ENCODE data around the gene C1orf122. TPM values are rescaled to one million over a fixed set of nuclear protein-coding genes. Genes with fewer than 3 reads are reported as not detected.

Gene C1orf122
- total RNA-seq (10 to 100 TPM; 37.8 to 53.0 (median 46.0) TPM), polyA plus RNA-seq (10 to 100 TPM; 45.9 to 48.1 TPM)
- long read RNA-seq, donor 1, transcript C1orf122-204 (3 exons, 1,234 nt), result minor isoform, 6 of 44 reads
- long read RNA-seq, donor 1, transcript C1orf122-202 (2 exons, 2,229 nt), result minor isoform, 9 of 44 reads
- long read RNA-seq, donor 1, transcript C1orf122-201 (3 exons, 973 nt), result major isoform, 23 of 44 reads
- long read RNA-seq, donor 1, partial matches to known transcripts, result 5 of 44 reads
- long read RNA-seq, donor 1, other reads (novel, unspliced or antisense), result 1 of 44 reads
- long read RNA-seq, donor 2, transcript C1orf122-202 (2 exons, 2,229 nt), result minor isoform, 10 of 50 reads
- long read RNA-seq, donor 2, transcript C1orf122-204 (3 exons, 1,234 nt), result minor isoform, 7 of 50 reads
- long read RNA-seq, donor 2, transcript C1orf122-201 (3 exons, 973 nt), result major isoform, 28 of 50 reads
- long read RNA-seq, donor 2, partial matches to known transcripts, result 5 of 50 reads
- long read RNA-seq, donor 2, other reads (novel, unspliced or antisense), result 0 of 50 reads
- long read RNA-seq, donor 3, partial matches to known transcripts, result 0 of 2 reads
- long read RNA-seq, donor 3, other reads (novel, unspliced or antisense), result 0 of 2 reads

DNA sequence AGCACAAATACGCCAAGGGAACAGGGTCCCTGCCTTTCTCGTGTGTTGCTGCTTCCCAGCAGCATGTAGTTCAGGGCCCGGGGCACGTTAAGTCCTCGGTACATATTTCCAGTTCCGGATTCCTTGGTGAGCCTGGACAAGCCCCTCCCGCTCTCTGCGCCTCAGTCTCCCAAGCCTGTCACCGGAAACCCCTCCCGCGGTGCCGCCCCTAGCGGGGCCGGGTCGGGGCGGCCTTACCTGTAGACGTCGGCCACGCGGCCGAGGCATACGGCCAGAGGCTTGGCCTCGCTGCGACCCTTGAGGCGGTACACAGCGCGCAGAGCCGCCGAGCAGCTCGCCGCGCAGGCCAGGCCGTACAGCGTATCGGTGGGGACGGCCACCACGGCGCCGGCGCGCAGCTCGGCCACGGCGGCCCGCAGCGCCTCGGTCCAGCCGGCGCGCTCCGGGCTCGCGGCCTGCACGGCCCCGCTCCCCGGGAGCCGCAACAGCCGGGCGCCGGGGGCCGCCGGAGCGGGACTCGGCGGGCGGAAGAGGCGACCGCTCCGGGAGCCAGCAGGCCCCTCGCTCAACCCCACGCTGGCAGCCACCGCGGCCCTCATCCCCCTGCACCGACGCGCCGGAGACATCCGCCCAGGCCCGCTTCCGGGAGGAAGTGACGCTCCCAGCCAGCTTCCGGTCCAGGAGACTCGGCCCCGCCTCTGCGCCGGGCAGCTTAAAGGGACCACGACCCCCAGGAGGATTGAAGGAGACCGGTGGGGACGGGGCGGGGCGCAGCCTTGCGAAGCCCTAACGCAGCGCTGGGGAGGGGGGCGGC, at the start of gene C1orf122, which contains the start of gene YRDC:
TSS of gene C1orf122 (plus strand) at position 236 of the 814 bp plus-strand sequence. CDS start 615 bp downstream, outside the sequence.
TSS of gene YRDC (minus strand) at position 654 of the 814 bp plus-strand sequence. CDS start at position 626, 28 bp downstream.
- peak within 1 kb of the TSS; percentile 76 to 99 (median 96) for H3K27ac ChIP-seq
- TF ChIP-seq, protein P1, sequence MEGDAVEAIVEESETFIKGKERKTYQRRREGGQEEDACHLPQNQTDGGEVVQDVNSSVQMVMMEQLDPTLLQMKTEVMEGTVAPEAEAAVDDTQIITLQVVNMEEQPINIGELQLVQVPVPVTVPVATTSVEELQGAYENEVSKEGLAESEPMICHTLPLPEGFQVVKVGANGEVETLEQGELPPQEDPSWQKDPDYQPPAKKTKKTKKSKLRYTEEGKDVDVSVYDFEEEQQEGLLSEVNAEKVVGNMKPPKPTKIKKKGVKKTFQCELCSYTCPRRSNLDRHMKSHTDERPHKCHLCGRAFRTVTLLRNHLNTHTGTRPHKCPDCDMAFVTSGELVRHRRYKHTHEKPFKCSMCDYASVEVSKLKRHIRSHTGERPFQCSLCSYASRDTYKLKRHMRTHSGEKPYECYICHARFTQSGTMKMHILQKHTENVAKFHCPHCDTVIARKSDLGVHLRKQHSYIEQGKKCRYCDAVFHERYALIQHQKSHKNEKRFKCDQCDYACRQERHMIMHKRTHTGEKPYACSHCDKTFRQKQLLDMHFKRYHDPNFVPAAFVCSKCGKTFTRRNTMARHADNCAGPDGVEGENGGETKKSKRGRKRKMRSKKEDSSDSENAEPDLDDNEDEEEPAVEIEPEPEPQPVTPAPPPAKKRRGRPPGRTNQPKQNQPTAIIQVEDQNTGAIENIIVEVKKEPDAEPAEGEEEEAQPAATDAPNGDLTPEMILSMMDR (IDR thresholded peaks at IDR 0.05), result no peak
- WGBS, 2 donors, result 0% methylated on average over 75 to 94 of the region's 95 CpGs
- ATAC-seq, result peak; percentile 95 to 98 (median 96)
- peaks cover 0 to 59% (median 36%) of the 10 kb centered on the region in 9 donors for H3K36me3 ChIP-seq
- intact Hi-C loops (cut with DNase I), result loop anchor here in 6 of 10 donors (2.0 to 10.0 kb wide), 5 partner anchors 51 to 120 kb away; partner anchors contain the start of genes CDCA8 (in 4 of the 6) and MTF1 (in 1 of the 6)
- DNase-seq, result peak; percentile 95 to 96
- H3K4me1 ChIP-seq, result peaks cover 7 to 45% (median 21%) of the 10 kb centered on the region in 9 donors
- no peaks in the 10 kb centered on the region for H3K27me3 ChIP-seq
- no peaks in the 10 kb centered on the region for H3K9me3 ChIP-seq
- peak within 1 kb of the TSS; percentile 79 to 98 (median 87) for H3K4me3 ChIP-seq

DNA sequence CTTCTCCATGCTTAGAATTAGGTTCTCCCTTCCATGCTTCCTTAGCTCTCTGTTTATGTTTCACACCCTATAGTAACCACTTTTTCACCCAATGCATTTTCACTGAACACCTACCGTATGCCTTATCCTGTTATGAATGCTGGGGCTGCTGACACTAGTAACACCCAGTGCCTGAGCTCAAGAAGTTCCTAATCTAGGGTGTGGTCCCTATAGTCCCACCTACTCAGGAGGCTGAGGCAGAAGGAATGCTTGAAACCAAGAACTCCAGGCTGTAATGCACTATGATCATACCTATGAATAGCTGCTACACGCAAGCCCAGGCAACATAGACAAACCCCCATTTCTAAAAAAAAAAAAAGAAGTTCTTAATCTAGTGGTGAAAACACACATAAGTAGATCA, 48.1 kb upstream of the C1orf122 start:
- TF ChIP-seq, protein P1 (IDR thresholded peaks at IDR 0.05), result no peak
- DNase-seq (no peak), ATAC-seq (no peak)
- no peaks in the 10 kb centered on the region for H3K36me3 ChIP-seq
- intact Hi-C loops (cut with DNase I), result no loop called here
- H3K4me3 ChIP-seq, result no peak overlapping the region
- peaks cover 5 to 93% (median 86%) of the 10 kb centered on the region in 7 donors for H3K27me3 ChIP-seq
- no peaks in the 10 kb centered on the region for H3K4me1 ChIP-seq
- 73 to 77% methylated on average over 2 of the region's 2 CpGs for WGBS, 2 donors
- no peaks in the 10 kb centered on the region for H3K9me3 ChIP-seq
- no peak overlapping the region for H3K27ac ChIP-seq

DNA sequence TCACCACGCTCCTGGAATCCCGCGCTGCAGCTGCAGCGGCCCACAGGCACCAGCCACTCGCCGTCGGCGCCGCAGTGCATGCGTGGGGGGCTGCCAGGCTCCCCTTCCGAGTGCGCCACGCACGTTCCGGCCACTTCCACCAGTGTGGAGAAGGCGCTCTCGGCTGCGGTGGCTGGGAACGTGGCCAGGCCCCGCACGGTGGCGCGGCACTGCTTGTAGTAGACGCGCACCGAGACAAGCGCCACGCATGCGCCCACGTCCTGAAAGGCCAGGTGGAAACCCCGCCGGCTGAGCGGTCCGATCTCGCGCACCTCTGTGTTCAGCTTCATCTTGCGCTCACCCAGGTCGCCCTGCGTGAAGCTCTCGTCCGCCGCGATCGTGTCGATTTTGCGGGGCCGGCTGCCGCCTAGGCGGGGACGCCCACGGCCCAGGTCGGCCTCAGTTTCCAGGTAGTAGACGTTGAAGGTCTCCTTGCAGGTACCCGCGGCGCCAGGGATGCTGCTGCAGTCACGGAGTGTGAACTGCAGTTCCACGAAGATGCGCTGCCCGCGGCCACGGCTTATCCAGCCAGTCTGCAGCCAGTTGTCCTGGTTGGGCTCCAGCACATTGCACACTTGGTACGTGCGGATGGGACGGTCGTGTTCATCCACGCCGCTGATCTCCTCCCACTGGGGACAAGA, 46.0 kb upstream of the C1orf122 start:
- no peaks in the 10 kb centered on the region for H3K36me3 ChIP-seq
- no peak for ATAC-seq

More for the DNA sequence above, 46.0 kb upstream of the C1orf122 start:
- no peak overlapping the region for H3K4me3 ChIP-seq
- H3K9me3 ChIP-seq, result no peaks in the 10 kb centered on the region
- H3K27ac ChIP-seq, result no peak overlapping the region
- H3K4me1 ChIP-seq, result no peaks in the 10 kb centered on the region
- 46 to 51% methylated on average over 67 to 68 of the region's 68 CpGs for WGBS, 2 donors
- H3K27me3 ChIP-seq, result peaks cover 10 to 94% (median 88%) of the 10 kb centered on the region in 7 donors
- TF ChIP-seq, protein P1 (IDR thresholded peaks at IDR 0.05), result no peak
- no peak for DNase-seq
- intact Hi-C loops (cut with DNase I), result no loop called here
